Measurements from ENCODE around the gene CEP170. TPM values are rescaled to one million over a fixed set of nuclear protein-coding genes. Genes with fewer than 3 reads are reported as not detected.

The CEP170 gene
- total RNA-seq (10 to 100 TPM; 44.5 to 48.6 TPM), polyA plus RNA-seq (10 to 100 TPM in 2 of 3 donors, 1 to 10 TPM in 1; 6.8 to 11.3 (median 10.3) TPM), total RNA-seq (43.2 to 67.2 (median 58.6) reads per million in 6 experiments)

- peak within 1 kb of the TSS; percentile 98 to 100 (median 100) for H3K27ac Mint-ChIP-seq
- ATAC-seq, result peak; percentile 64 to 65
- H3K27me3 Mint-ChIP-seq, result no peaks in the 10 kb centered on the region
- peaks cover 0 to 3% (median 0%) of the 10 kb centered on the region in 3 donors for H3K36me3 Mint-ChIP-seq
- H3K4me3 Mint-ChIP-seq, result peak within 1 kb of the TSS; percentile 98 to 100 (median 99)
- H3K4me1 Mint-ChIP-seq, result peaks cover 13 to 56% (median 43%) of the 10 kb centered on the region in 4 donors
- POLR2A ChIA-PET, result interaction anchor here (0.5 to 1.8 kb wide), 13 partner anchors 12 to 1735 kb away, joined by 3 to 12 read pairs (median 3); partner anchors contain the start of genes ADSS2, CATSPERE, CHML and EXO1
- DNase-seq, result peak; percentile 77 to 95 (median 88)
- no peaks in the 10 kb centered on the region for H3K9me3 Mint-ChIP-seq
Observed at GRCh38 chr1:243254927-243255790, at the start of gene CEP170. Gene CEP170, minus strand, starts transcription at chr1:243255281. Its CDS starts 30,001 bp downstream, at chr1:243225280.

GRCh38 chr1:243301059-243301458 lies 46.0 kb upstream of the CEP170 start:
- H3K4me1 Mint-ChIP-seq, result no peaks in the 10 kb centered on the region
- no peak for DNase-seq
- H3K4me3 Mint-ChIP-seq, result no peak overlapping the region
- POLR2A ChIA-PET, result no interaction called here
- peaks cover 17 to 62% (median 51%) of the 10 kb centered on the region in 3 donors for H3K36me3 Mint-ChIP-seq
- H3K27ac Mint-ChIP-seq, result no peak overlapping the region
- peaks cover 0 to 19% (median 8%) of the 10 kb centered on the region in 9 donors for H3K9me3 Mint-ChIP-seq
- no peaks in the 10 kb centered on the region for H3K27me3 Mint-ChIP-seq
- no peak for ATAC-seq

GRCh38 chr1:243299069-243299468 lies 44.0 kb upstream of the CEP170 start:
- H3K27ac Mint-ChIP-seq, result no peak overlapping the region
- no peak for DNase-seq
- peaks cover 32 to 75% (median 66%) of the 10 kb centered on the region in 3 donors for H3K36me3 Mint-ChIP-seq
- H3K27me3 Mint-ChIP-seq, result no peaks in the 10 kb centered on the region
- peaks cover 6 to 31% (median 13%) of the 10 kb centered on the region in 9 donors for H3K9me3 Mint-ChIP-seq
- POLR2A ChIA-PET, result no interaction called here
- peaks cover 0 to 3% (median 1%) of the 10 kb centered on the region in 4 donors for H3K4me1 Mint-ChIP-seq
- no peak for ATAC-seq
- no peak overlapping the region for H3K4me3 Mint-ChIP-seq

- H3K9me3 Mint-ChIP-seq, result peaks cover 10 to 44% (median 25%) of the 10 kb centered on the region in 9 donors
- no peak overlapping the region for H3K4me3 Mint-ChIP-seq
- H3K36me3 Mint-ChIP-seq, result peaks cover 59 to 90% (median 86%) of the 10 kb centered on the region in 3 donors
- ATAC-seq (no peak), DNase-seq (no peak)
- POLR2A ChIA-PET, result no interaction called here
- no peaks in the 10 kb centered on the region for H3K27me3 Mint-ChIP-seq
- H3K27ac Mint-ChIP-seq, result peak overlapping the region in 1 of 10 donors; percentile 31
- peaks cover 0 to 6% (median 2%) of the 10 kb centered on the region in 4 donors for H3K4me1 Mint-ChIP-seq
Observed at GRCh38 chr1:243294723-243295121, 39.6 kb upstream of the CEP170 start.

GRCh38 chr1:243293941-243294722 lies 39.1 kb upstream of the CEP170 start:
- POLR2A ChIA-PET, result no interaction called here
- peaks cover 0 to 6% (median 3%) of the 10 kb centered on the region in 4 donors for H3K4me1 Mint-ChIP-seq
- no peaks in the 10 kb centered on the region for H3K27me3 Mint-ChIP-seq

GRCh38 chr1:243292117-243292516 lies 37.0 kb upstream of the CEP170 start:
- POLR2A ChIA-PET, result no interaction called here
- ATAC-seq (no peak), DNase-seq (no peak)
- Mint-ChIP-seq H3K27me3 (no peaks in the 10 kb centered on the region), H3K36me3 (peaks cover 66 to 93% (median 82%) of the 10 kb centered on the region in 3 donors), H3K27ac (no peak overlapping the region), H3K9me3 (peaks cover 10 to 40% (median 24%) of the 10 kb centered on the region in 9 donors), H3K4me3 (no peak overlapping the region), H3K4me1 (peaks cover 8 to 22% (median 9%) of the 10 kb centered on the region in 4 donors)

More at GRCh38 chr1:243293941-243294722, 39.1 kb upstream of the CEP170 start:
- no peak for ATAC-seq
- H3K4me3 Mint-ChIP-seq, result no peak overlapping the region
- H3K27ac Mint-ChIP-seq, result peak overlapping the region in 1 of 10 donors; percentile 65
- H3K36me3 Mint-ChIP-seq, result peaks cover 65 to 90% (median 87%) of the 10 kb centered on the region in 3 donors
- DNase-seq, result no peak
- H3K9me3 Mint-ChIP-seq, result peaks cover 10 to 44% (median 24%) of the 10 kb centered on the region in 9 donors

- Mint-ChIP-seq H3K9me3 (peaks cover 5 to 35% (median 24%) of the 10 kb centered on the region in 9 donors), H3K4me3 (no peak overlapping the region), H3K4me1 (peaks cover 11 to 30% (median 14%) of the 10 kb centered on the region in 4 donors), H3K27ac (no peak overlapping the region), H3K27me3 (no peaks in the 10 kb centered on the region), H3K36me3 (peaks cover 61 to 94% (median 78%) of the 10 kb centered on the region in 3 donors)
- POLR2A ChIA-PET, result no interaction called here
- no peak for ATAC-seq
- DNase-seq, result no peak
Observed at GRCh38 chr1:243291292-243291691, 36.2 kb upstream of the CEP170 start.

- peak overlapping the region in 5 of 10 donors; percentile 16 to 79 (median 49) for H3K27ac Mint-ChIP-seq
- peak overlapping the region in 3 of 10 donors; percentile 5 to 33 (median 20) for H3K4me3 Mint-ChIP-seq
- POLR2A ChIA-PET, result no interaction called here
- no peaks in the 10 kb centered on the region for H3K27me3 Mint-ChIP-seq
- peaks cover 9 to 36% (median 20%) of the 10 kb centered on the region in 4 donors for H3K4me1 Mint-ChIP-seq
- DNase-seq (no peak), ATAC-seq (no peak)
- H3K9me3 Mint-ChIP-seq, result peaks cover 0 to 11% (median 6%) of the 10 kb centered on the region in 9 donors
- peaks cover 47 to 87% (median 68%) of the 10 kb centered on the region in 3 donors for H3K36me3 Mint-ChIP-seq
Observed at GRCh38 chr1:243288062-243288461, 33.0 kb upstream of the CEP170 start.

- H3K4me1 Mint-ChIP-seq, result peaks cover 9 to 36% (median 20%) of the 10 kb centered on the region in 4 donors
- POLR2A ChIA-PET, result no interaction called here
- peaks cover 0 to 9% (median 2%) of the 10 kb centered on the region in 9 donors for H3K9me3 Mint-ChIP-seq
- no peaks in the 10 kb centered on the region for H3K27me3 Mint-ChIP-seq
- H3K27ac Mint-ChIP-seq, result peak overlapping the region in 5 of 10 donors; percentile 1 to 79 (median 49)
- H3K36me3 Mint-ChIP-seq, result peaks cover 45 to 86% (median 66%) of the 10 kb centered on the region in 3 donors
- ATAC-seq, result peak in 1 of 2 donors; percentile 33
- H3K4me3 Mint-ChIP-seq, result peak overlapping the region in 3 of 10 donors; percentile 5 to 33 (median 20)
- peak in 1 of 10 donors; percentile 6 for DNase-seq
Observed at GRCh38 chr1:243287652-243288051, 32.6 kb upstream of the CEP170 start.

- Mint-ChIP-seq H3K27ac (peak overlapping the region in 2 of 10 donors; percentile 53 to 79), H3K36me3 (peaks cover 45 to 86% (median 66%) of the 10 kb centered on the region in 3 donors)
- POLR2A ChIA-PET, result no interaction called here
Observed at GRCh38 chr1:243287123-243287460, 32.0 kb upstream of the CEP170 start.

GRCh38 chr1:243286409-243287122 lies 31.5 kb upstream of the CEP170 start:
- POLR2A ChIA-PET, result no interaction called here
- Mint-ChIP-seq H3K36me3 (peaks cover 43 to 86% (median 66%) of the 10 kb centered on the region in 3 donors), H3K4me3 (peak overlapping the region in 2 of 10 donors; percentile 40 to 47), H3K4me1 (peaks cover 9 to 36% (median 20%) of the 10 kb centered on the region in 4 donors), H3K27me3 (no peaks in the 10 kb centered on the region), H3K9me3 (peaks cover 0 to 5% (median 0%) of the 10 kb centered on the region in 9 donors), H3K27ac (peak overlapping the region in 7 of 10 donors; percentile 30 to 82 (median 70))
- DNase-seq (peak in 1 of 10 donors; percentile 9), ATAC-seq (peak in 1 of 2 donors; percentile 44)

More at GRCh38 chr1:243287123-243287460, 32.0 kb upstream of the CEP170 start:
- Mint-ChIP-seq H3K27me3 (no peaks in the 10 kb centered on the region), H3K4me1 (peaks cover 9 to 36% (median 20%) of the 10 kb centered on the region in 4 donors), H3K4me3 (peak overlapping the region in 1 of 10 donors; percentile 33), H3K9me3 (peaks cover 0 to 6% (median 0%) of the 10 kb centered on the region in 9 donors)
- DNase-seq (no peak), ATAC-seq (no peak)
